ES-I3 (cell line): ENCODE results near the gene AVPI1.
"Not testable (repeated sequence)": the region's sequence is repeated elsewhere in the genome, so short reads cannot be mapped to it uniquely, and the experiment has no call there.

ENCODE experiments used
- H3K36me3 ChIP-seq: 2 replicates; pipeline ENCODE4 v1.6.1; 2013; ENCODE audit warnings: mild to moderate bottlenecking, low read length, control low read depth, moderate library complexity; ENCODE audit not compliant: insufficient read depth
- H3K4me1 ChIP-seq: 2 replicates; pipeline ENCODE4 v1.6.1; 2013; ENCODE audit warnings: mild to moderate bottlenecking, control low read depth, low read length; ENCODE audit not compliant: insufficient read depth
- H3K9ac ChIP-seq: 2 replicates; pipeline ENCODE4 v1.6.1; 2013; ENCODE audit warnings: low read depth, mild to moderate bottlenecking, low read length, moderate library complexity
- H3K9me3 ChIP-seq: 2 replicates; pipeline ENCODE4 v1.6.1; 2013; ENCODE audit warnings: mild to moderate bottlenecking, low read length, moderate library complexity; ENCODE audit not compliant: control insufficient read depth, insufficient read depth

AVPI1 gene

GRCh38 chr10:97703398-97704067 lies 16.5 kb upstream of the AVPI1 start:
- no peak overlapping the region for H3K9ac ChIP-seq
- no peaks in the 10 kb centered on the region for H3K9me3 ChIP-seq
- H3K36me3 ChIP-seq = no peaks in the 10 kb centered on the region
- H3K4me1 ChIP-seq = peaks cover 5% of the 10 kb centered on the region; the same call in 1 of the 2 replicates

- no peaks in the 10 kb centered on the region for H3K36me3 ChIP-seq
- no peaks in the 10 kb centered on the region for H3K9me3 ChIP-seq
- H3K4me1 ChIP-seq = peaks cover 5% of the 10 kb centered on the region; the same call in 1 of the 2 replicates
- no peak overlapping the region for H3K9ac ChIP-seq
These were observed 14.5 kb upstream of the AVPI1 start for GRCh38 chr10:97701438-97702069.

DNA sequence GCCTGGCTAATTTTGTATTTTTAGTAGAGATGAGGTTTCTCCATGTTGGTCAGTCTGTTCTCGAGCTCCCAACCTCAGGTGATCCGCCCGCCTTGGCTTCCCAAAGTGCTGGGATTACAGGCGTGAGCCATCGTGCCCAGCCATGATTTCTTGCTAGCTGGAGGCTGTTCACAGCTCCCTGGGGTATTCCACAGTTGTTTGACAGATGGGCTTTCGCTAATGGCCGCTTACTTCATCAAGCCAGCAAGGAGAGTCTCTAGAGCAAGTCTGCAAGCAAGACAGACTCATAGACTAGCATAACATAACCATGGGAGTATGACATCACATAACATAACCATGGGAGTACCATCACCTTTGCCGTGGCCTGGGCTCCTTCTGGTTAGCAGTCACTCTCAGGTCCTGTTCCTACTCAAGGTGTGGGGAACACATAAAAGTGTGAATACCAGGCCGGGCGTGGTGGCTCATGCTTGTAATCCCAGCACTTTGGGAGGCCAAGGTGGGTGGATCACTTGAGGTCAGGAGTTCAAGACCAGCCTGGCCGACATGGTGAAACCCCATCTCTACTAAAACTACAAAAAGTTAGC lies 11.1 kb upstream of the AVPI1 start:
- not testable (repeated sequence) for H3K9ac ChIP-seq, H3K36me3 ChIP-seq, H3K4me1 ChIP-seq, H3K9me3 ChIP-seq

DNA sequence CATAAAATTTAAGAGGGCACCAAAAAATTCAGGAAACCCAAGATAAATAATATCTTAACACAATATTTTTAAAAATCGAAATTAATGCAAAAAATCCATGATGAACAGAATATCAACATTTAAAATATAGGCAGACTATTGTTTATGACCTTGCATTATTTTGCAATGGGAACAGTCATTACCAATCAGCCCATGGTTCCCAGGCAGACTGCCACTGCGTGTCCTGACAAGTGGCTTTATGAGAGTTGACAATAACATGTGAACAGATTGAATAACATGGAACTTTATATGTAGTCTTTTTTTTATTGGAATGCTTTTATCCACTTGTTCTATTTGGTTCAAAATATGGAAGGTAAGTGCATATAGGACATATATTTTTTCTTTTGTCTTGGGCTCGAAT lies 3.1 kb upstream of the AVPI1 start:
- H3K36me3 ChIP-seq = no peaks in the 10 kb centered on the region
- H3K4me1 ChIP-seq = no peaks in the 10 kb centered on the region; the same call in 1 of the 2 replicates
- no peak overlapping the region for H3K9ac ChIP-seq
- no peaks in the 10 kb centered on the region; the same call in 1 of the 2 replicates for H3K9me3 ChIP-seq

DNA sequence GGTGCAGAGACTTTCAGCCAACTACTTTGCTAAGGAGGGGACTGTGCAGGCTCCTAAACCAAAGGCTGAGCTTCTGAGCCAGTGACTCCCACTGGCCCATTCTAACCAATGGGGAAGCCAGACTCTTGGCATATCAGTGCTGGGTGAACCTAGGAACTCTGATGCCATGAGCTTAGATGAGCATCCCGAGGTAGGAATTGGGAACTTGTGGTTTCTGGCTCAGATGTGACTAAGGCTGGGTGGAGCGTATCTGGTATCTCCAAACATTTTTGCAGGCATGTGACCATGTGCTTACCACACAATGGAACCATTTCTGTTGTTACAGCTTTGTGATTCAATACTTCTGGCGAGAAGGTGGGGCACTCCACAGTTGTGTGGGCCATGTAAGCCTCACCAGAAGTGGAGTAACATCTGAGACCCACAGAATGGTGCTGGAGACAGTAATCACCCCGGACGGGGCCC lies 2.5 kb upstream of the AVPI1 start:
- Histone ChIP-seq H3K9ac (no peak overlapping the region), H3K4me1 (no peaks in the 10 kb centered on the region; the same call in 1 of the 2 replicates), H3K36me3 (no peaks in the 10 kb centered on the region), H3K9me3 (no peaks in the 10 kb centered on the region; the same call in 1 of the 2 replicates)

GRCh38 chr10:97687785-97688781 lies 1.0 kb upstream of the AVPI1 start:
- H3K9me3 ChIP-seq = no peaks in the 10 kb centered on the region; the same call in 1 of the 2 replicates
- peak overlapping the region; percentile 76 for H3K9ac ChIP-seq
- no peaks in the 10 kb centered on the region for H3K36me3 ChIP-seq
- peaks cover 9% of the 10 kb centered on the region for H3K4me1 ChIP-seq

DNA sequence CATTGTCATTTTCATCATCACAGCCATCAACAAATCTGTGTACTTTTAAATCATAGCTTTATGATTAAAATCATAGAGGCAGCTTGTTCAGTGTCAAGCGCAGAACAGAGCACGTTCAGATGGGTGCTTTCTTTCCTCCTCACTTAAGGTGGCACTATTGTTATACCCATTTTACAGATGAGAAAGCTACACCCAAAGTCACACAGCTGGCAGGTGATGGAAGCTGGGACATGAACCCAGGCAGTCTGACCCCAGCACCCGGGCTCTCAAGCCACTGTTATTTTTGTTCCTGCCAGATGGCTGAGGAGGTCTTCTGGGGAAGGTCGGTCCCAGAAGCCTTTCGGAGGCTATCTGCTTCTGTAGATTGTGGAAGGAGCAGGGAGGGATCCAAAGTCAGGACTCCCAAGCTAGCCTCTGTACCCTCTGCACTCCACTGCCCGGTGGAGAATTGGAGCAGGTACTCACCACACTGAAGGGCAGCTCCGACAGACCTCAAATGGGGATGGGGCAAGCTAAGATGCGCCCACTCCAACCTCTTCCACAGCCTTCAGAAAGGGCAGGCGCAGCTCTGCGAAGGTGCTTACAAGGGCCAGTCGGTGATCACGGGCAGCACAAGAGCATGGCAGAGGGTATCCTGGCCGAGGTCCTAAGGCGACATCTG lies 610 bp downstream of the AVPI1 start:
- Histone ChIP-seq H3K9ac (peak overlapping the region; percentile 76), H3K36me3 (no peaks in the 10 kb centered on the region), H3K9me3 (no peaks in the 10 kb centered on the region), H3K4me1 (peaks cover 9% of the 10 kb centered on the region)

GRCh38 chr10:97685395-97685958 lies 1.6 kb downstream of the AVPI1 start:
- Histone ChIP-seq H3K4me1 (peaks cover 9% of the 10 kb centered on the region), H3K9me3 (no peaks in the 10 kb centered on the region), H3K36me3 (no peaks in the 10 kb centered on the region), H3K9ac (peak overlapping the region; percentile 29; the same call in 1 of the 2 replicates)

GRCh38 chr10:97684866-97685394 lies 2.1 kb downstream of the AVPI1 start:
- Histone ChIP-seq H3K36me3 (no peaks in the 10 kb centered on the region), H3K9me3 (no peaks in the 10 kb centered on the region), H3K4me1 (peaks cover 9% of the 10 kb centered on the region), H3K9ac (peak overlapping the region; percentile 29; the same call in 1 of the 2 replicates)

GRCh38 chr10:97684368-97684713 lies 2.7 kb downstream of the AVPI1 start:
- not testable (repeated sequence) for H3K4me1 ChIP-seq, H3K36me3 ChIP-seq, H3K9me3 ChIP-seq
- 0 out of 2 replicates have a peak overlapping the region, but pooled peaks have one; percentile 8 for H3K9ac ChIP-seq

- H3K9ac ChIP-seq = 0 out of 2 replicates have a peak overlapping the region, but pooled peaks have one; percentile 8
These were observed 3.3 kb downstream of the AVPI1 start for GRCh38 chr10:97683556-97684367.

GRCh38 chr10:97682042-97682441 lies 5.0 kb downstream of the AVPI1 start:
- Histone ChIP-seq H3K36me3 (no peaks in the 10 kb centered on the region), H3K4me1 (peaks cover 9% of the 10 kb centered on the region), H3K9me3 (no peaks in the 10 kb centered on the region), H3K9ac (no peak overlapping the region)

More at GRCh38 chr10:97683556-97684367, 3.3 kb downstream of the AVPI1 start:
- Histone ChIP-seq H3K36me3 (no peaks in the 10 kb centered on the region), H3K9me3 (no peaks in the 10 kb centered on the region), H3K4me1 (peaks cover 9% of the 10 kb centered on the region)
